Left ventricle myocardium inferior (tissue), 1 donor: ENCODE measurements around the gene ZNF438. TPM values are rescaled to one million over a fixed set of nuclear protein-coding genes. Genes with fewer than 3 reads are reported as not detected.

Source experiments
- DNase-seq: peaks from one replicate; pipeline ENCODE4 v3.0.0-alpha.2; 2020
- H3K27ac ChIP-seq: fragments of 200-600 bp; replicated peaks from 2 replicates; pipeline ENCODE4 v1.8.0; 2021
- H3K27me3 ChIP-seq: fragments of 200-600 bp; 2 replicates; pipeline ENCODE4 v1.8.0; 2021; ENCODE audit warnings: low read depth
- H3K36me3 ChIP-seq: fragments of 200-600 bp; 2 replicates; pipeline ENCODE4 v1.8.0; 2021
- H3K4me1 ChIP-seq: fragments of 200-600 bp; 2 replicates; pipeline ENCODE4 v1.8.0; 2021
- H3K4me3 ChIP-seq: fragments of 200-600 bp; 2 replicates; pipeline ENCODE4 v1.8.0; 2021; ENCODE audit warnings: mild to moderate bottlenecking, moderate library complexity
- H3K9me3 ChIP-seq: fragments of 200-600 bp; replicated peaks from 2 replicates; pipeline ENCODE4 v1.8.0; 2021
- intact Hi-C: fragments of 100-400 bp; cut with micrococcal nuclease; formaldehyde crosslinking; loops from one replicate; pipeline ENCODE4 v1.11.0; 2022
- total RNA-seq: library from RNA; stranded (reverse); fragmentation: NEBNext Ultra II Directional; extraction: Animal tissue kit (Norgen Biotek cat#: 25700); gene quantifications from one replicate; pipeline ENCODE4 v1.2.1, GENCODE V29; 2021
- TF ChIP-seq, protein P1 (sequence below): fragments of 200-600 bp; IDR thresholded peaks from 2 replicates; pipeline ENCODE4 v1.8.0; 2021; ENCODE audit warnings: antibody characterized with exemption, mild to moderate bottlenecking, borderline replicate concordance
- donor health status: DM: no; HTN: yes; CAD: no; lungs with severe emphysema.

The ZNF438 gene
- total RNA-seq, 1 donor from 2014 or later, result 13.2 TPM

DNA sequence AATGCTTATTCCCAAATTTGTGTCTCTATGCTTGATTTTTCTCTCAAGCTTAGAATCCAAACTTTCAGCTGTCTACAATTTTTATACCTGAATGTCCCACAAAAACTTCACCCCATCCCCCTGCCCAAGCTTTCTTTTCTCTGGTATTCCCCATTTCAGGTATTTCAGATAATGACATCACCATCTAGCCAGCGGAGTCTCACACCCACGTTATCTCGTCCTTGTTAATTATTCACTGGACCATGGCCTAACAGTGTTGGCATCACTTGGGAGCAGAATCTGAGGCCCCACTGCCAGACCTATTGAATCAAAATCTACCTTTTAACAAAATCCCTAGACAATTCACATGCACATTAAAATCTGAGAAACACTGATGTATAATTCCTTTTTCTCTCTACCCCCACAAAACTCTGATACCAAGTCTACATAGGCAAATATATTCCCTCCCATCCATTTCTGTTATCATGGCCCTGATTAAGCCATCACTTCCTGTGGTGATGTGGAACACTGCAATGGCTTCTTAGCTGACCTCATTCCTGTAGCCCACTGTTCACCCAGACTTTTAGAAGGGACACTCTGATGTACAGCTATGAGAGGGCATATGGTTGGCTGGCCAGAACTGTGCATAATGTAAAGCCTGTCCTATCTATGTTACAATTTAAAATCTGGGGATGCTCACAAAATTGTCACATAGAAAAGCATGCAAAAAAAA is 31.4 kb downstream of the ZNF438 start:
- peaks cover 3% of the 10 kb centered on the region for H3K9me3 ChIP-seq
- intact Hi-C loops, result no loop called here
- peaks cover 48% of the 10 kb centered on the region for H3K4me1 ChIP-seq
- H3K36me3 ChIP-seq, result no peaks in the 10 kb centered on the region
- H3K27me3 ChIP-seq, result no peaks in the 10 kb centered on the region
- TF ChIP-seq, protein P1, sequence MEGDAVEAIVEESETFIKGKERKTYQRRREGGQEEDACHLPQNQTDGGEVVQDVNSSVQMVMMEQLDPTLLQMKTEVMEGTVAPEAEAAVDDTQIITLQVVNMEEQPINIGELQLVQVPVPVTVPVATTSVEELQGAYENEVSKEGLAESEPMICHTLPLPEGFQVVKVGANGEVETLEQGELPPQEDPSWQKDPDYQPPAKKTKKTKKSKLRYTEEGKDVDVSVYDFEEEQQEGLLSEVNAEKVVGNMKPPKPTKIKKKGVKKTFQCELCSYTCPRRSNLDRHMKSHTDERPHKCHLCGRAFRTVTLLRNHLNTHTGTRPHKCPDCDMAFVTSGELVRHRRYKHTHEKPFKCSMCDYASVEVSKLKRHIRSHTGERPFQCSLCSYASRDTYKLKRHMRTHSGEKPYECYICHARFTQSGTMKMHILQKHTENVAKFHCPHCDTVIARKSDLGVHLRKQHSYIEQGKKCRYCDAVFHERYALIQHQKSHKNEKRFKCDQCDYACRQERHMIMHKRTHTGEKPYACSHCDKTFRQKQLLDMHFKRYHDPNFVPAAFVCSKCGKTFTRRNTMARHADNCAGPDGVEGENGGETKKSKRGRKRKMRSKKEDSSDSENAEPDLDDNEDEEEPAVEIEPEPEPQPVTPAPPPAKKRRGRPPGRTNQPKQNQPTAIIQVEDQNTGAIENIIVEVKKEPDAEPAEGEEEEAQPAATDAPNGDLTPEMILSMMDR, result no peak
- no peak overlapping the region for H3K4me3 ChIP-seq
- no peak overlapping the region for H3K27ac ChIP-seq
- DNase-seq, result no peak

DNA sequence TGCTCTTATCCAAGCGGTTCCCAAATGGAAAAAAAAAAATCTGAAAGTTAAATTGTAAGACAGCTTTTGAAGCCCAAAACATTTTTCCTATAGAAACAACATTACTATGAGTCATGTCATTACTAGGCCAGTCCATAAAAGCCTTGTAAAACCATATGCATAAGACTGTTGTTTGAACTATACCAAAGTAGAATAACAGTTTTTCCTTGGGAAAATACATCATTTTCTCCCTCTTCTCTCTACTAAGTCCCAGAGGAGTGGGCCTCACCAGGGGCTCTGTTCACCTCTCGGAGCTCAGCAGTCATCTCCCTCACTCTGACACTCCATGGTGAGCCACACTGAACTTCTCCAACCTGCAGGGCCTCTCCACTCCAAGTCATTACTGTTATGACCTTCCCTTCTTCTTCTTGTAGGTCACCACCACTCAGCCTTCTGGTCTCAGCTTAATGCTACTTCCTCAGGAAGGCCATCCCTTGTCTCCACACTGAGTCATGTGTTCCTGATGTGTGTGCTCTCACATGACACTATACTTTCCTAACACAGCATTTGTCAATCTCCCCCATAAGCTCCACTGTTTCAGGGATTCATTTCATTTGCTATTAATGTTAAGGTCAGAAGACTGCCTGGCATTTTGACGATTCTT is 32.5 kb downstream of the ZNF438 start:
- peak overlapping the region; percentile 28 for H3K4me3 ChIP-seq
- no peaks in the 10 kb centered on the region for H3K36me3 ChIP-seq
- no peak for DNase-seq
- peak overlapping the region; percentile 59 for H3K27ac ChIP-seq
- intact Hi-C loops, result no loop called here
- H3K27me3 ChIP-seq, result no peaks in the 10 kb centered on the region
- TF ChIP-seq, protein P1, result no peak
- H3K4me1 ChIP-seq, result peaks cover 38% of the 10 kb centered on the region
- peaks cover 12% of the 10 kb centered on the region for H3K9me3 ChIP-seq

DNA sequence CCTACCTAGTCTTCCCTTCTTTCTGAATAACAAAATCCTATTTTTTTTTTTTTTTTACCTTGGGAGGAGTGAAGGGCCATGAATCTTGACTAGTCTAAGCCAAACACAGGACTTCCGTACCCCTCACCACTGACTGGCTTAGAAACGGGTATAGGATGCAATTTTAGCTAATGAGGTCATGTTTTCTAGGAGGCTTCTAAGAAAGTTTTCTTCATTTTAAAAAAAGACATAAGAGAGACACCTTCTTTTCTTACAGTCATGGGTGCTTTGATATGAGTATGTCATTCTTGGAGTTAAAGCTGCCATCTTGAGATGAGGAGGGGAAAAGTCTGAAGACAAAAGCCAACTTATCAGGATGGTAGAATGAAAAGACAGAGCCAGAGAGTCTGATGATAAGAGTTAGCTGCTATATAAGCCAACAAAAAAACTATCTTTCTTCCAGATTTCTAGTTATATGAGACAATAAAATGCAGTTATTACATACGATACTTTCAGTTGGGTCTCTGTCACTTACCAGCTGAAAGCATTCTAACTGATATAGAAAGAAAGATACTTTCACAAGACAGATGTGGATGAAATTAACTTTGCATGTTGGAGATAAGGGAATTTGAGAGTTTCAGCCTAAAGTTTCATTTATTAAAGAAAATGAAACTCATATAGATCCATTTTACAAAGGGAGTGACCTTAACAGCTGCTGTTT is 34.0 kb downstream of the ZNF438 start:
- Histone ChIP-seq H3K4me1 (peaks cover 41% of the 10 kb centered on the region), H3K4me3 (no peak overlapping the region), H3K9me3 (peaks cover 12% of the 10 kb centered on the region), H3K36me3 (no peaks in the 10 kb centered on the region), H3K27ac (peak overlapping the region; percentile 59), H3K27me3 (no peaks in the 10 kb centered on the region)
- intact Hi-C loops, result no loop called here
- DNase-seq, result no peak
- TF ChIP-seq, protein P1, result no peak

DNA sequence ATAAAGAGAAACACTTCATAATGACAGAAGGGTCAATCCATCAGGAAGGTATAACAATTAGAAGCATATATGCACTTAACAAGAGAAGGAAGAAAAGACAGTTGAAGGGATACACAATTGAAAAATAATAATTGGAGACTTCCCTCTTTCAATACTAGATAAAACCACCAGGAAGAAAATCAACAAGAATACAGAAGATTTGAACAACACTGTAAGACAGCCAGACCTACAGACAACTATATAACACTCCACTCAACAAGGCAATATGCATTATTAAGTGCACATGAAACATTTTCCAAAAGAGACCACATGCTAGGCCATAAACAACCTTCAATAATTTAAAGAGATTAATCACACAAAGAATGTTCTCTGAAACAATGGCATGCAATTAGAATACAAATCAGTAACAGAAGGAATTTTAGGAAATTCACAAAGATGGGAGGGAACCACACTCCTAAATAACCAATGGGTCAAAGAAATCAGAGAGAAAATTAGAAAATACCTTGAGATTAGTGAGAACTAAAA is 35.1 kb downstream of the ZNF438 start:
- H3K9me3 ChIP-seq, result peaks cover 12% of the 10 kb centered on the region
- H3K27me3 ChIP-seq, result no peaks in the 10 kb centered on the region
- intact Hi-C loops, result no loop called here
- no peaks in the 10 kb centered on the region for H3K36me3 ChIP-seq
- H3K4me1 ChIP-seq, result peaks cover 52% of the 10 kb centered on the region
- no peak overlapping the region for H3K4me3 ChIP-seq
- TF ChIP-seq, protein P1, result no peak
- H3K27ac ChIP-seq, result peak overlapping the region; percentile 24
- no peak for DNase-seq

DNA sequence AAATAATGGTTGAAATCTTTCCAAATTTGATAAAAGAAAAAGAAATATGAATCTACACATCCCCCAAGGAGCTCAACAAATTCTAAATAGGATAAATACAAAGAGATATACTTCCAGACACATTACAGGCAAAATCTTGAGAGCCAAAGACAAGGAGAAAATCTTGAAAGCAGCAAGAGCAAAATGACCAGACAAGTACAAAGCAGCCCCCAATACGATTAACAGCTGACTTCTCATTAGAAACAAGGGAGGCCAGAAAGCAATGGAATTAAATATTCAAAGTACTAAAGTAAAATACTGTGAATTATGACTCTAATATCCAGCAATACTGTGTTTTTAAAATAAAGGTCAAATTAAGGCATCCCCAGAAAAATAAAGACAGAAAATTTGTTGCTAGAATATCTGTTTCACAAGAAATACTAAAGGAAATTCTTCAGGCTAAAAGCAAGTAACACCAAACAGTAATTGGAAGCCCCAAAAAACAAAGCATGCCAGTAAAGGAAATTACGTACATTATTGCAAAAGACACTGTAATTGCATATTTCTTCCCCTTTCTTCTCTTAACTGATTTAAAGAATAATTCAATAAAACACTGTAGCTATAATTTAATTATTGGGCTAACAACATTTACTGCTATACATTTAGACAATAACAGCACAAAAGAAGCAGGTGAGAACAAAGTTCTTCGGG is 36.4 kb downstream of the ZNF438 start:
- TF ChIP-seq, protein P1, result no peak
- Histone ChIP-seq H3K27me3 (no peaks in the 10 kb centered on the region), H3K36me3 (no peaks in the 10 kb centered on the region), H3K4me3 (no peak overlapping the region), H3K4me1 (peaks cover 60% of the 10 kb centered on the region), H3K27ac (no peak overlapping the region), H3K9me3 (peaks cover 12% of the 10 kb centered on the region)
- intact Hi-C loops, result no loop called here
- no peak for DNase-seq
